IMR-90 (cell line): ENCODE data around the gene ITSN2. TPM values are rescaled to one million over a fixed set of nuclear protein-coding genes. Genes with fewer than 3 reads are reported as not detected.
A peak's percentile ranks its signal among the peaks of the same experiment; 100 is the strongest.

Experiments
- ATAC-seq: fragments of 200-7000 bp; cut with Tn5 transposase; 2 replicates; pipeline ENCODE4 v1.9.1; 2020; ENCODE audit warnings: low read depth, mild to moderate bottlenecking, moderate library complexity
- BruUV-seq: library from RNA; stranded (reverse); fragments of 400-500 nt; replicated peaks from 2 replicates; lab custom pipeline; 2021; lab: Mats Ljungman, UMichigan
- CTCF ChIA-PET: fragments of 300-600 bp; formaldehyde crosslinking; extraction: SDS; loops from one replicate; lab custom pipeline; 2021; ENCODE audit warnings: antibody characterized with exemption; lab: Yijun Ruan, JAX
- POLR2A ChIA-PET: fragments of 300-600 bp; sonication (Branson Sonifier 250); formaldehyde crosslinking; loops from one replicate; lab custom pipeline; 2022; ENCODE audit warnings: antibody characterized with exemption; ENCODE audit not compliant: unreplicated experiment; lab: Charles Lee
- DNase-seq: peaks from one replicate; pipeline ENCODE4 v3.0.0; 2013
- H2AFZ ChIP-seq: replicated peaks from 2 replicates; pipeline ENCODE3; 2013; ENCODE audit warnings: low read length, mild to moderate bottlenecking; ENCODE audit not compliant: poor library complexity
- H2AK5ac ChIP-seq: 2 replicates; pipeline ENCODE4 v1.6.1; 2013; ENCODE audit warnings: low read depth, low read length, inconsistent platforms
- H2AK9ac ChIP-seq: replicated peaks from 2 replicates; pipeline ENCODE3; 2013; ENCODE audit warnings: mild to moderate bottlenecking, low read depth, low read length, moderate library complexity; ENCODE audit not compliant: poor library complexity
- H2BK120ac ChIP-seq: 2 replicates; pipeline ENCODE4 v1.6.1; 2013; ENCODE audit warnings: low read depth, low read length, inconsistent platforms
- H2BK15ac ChIP-seq: 3 replicates; pipeline ENCODE4 v1.6.1; 2013; ENCODE audit warnings: low read depth, low read length, inconsistent platforms
- H2BK20ac ChIP-seq: 2 replicates; pipeline ENCODE4 v1.6.1; 2013; ENCODE audit warnings: low read depth, mild to moderate bottlenecking, inconsistent platforms, low read length, moderate library complexity
- H2BK5ac ChIP-seq: 2 replicates; pipeline ENCODE4 v1.6.1; 2013; ENCODE audit warnings: mild to moderate bottlenecking, low read depth, low read length, inconsistent platforms; ENCODE audit not compliant: poor library complexity, severe bottlenecking
- H3K14ac ChIP-seq: replicated peaks from 2 replicates; pipeline ENCODE4 v1.6.1; 2013; ENCODE audit warnings: low read depth, low read length, inconsistent platforms
- H3K18ac ChIP-seq: 2 replicates; pipeline ENCODE4 v1.6.1; 2013; ENCODE audit warnings: low read depth, low read length, control low read depth
- H3K23ac ChIP-seq: 2 replicates; pipeline ENCODE4 v1.6.1; 2013; ENCODE audit warnings: low read depth, low read length, inconsistent platforms
- H3K27ac ChIP-seq: 2 replicates; pipeline ENCODE4 v1.5.1; 2013; ENCODE audit warnings: mild to moderate bottlenecking, control low read depth, low read length; ENCODE audit not compliant: insufficient read depth
- H3K27me3 ChIP-seq: 2 replicates; pipeline ENCODE4 v1.6.1; 2013; ENCODE audit warnings: low read length; ENCODE audit not compliant: control insufficient read depth, insufficient read depth
- H3K36me3 ChIP-seq: 2 replicates; pipeline ENCODE4 v1.6.1; 2013; ENCODE audit warnings: low read length, mixed read lengths; ENCODE audit not compliant: control insufficient read depth, insufficient read depth
- H3K4ac ChIP-seq: 2 replicates; pipeline ENCODE4 v1.6.1; 2013; ENCODE audit warnings: low read depth, low read length, inconsistent platforms
- H3K4me1 ChIP-seq: 2 replicates; pipeline ENCODE4 v1.6.1; 2013; ENCODE audit warnings: low read length, mixed read lengths; ENCODE audit not compliant: control insufficient read depth, insufficient read depth
- H3K4me2 ChIP-seq: 2 replicates; pipeline ENCODE4 v1.6.1; 2013; ENCODE audit warnings: low read depth, mild to moderate bottlenecking, control low read depth, low read length, moderate library complexity
- H3K4me3 ChIP-seq: 2 replicates; pipeline ENCODE4 v1.5.1; 2013; ENCODE audit warnings: low read depth, mild to moderate bottlenecking, control low read depth, low read length, moderate library complexity; ENCODE audit not compliant: insufficient read depth
- H3K56ac ChIP-seq: 2 replicates; pipeline ENCODE4 v1.6.1; 2013; ENCODE audit warnings: low read length, inconsistent platforms; ENCODE audit not compliant: insufficient read depth; ENCODE audit errors: extremely low read depth
- H3K79me1 ChIP-seq, 2 experiments: 2 replicates each; pipeline ENCODE4 v1.6.1; 2013; ENCODE audit warnings: low read length in 2 of 2, inconsistent platforms in 1 of 2, low read depth in 1 of 2
- H3K9ac ChIP-seq: 2 replicates; pipeline ENCODE4 v1.6.1; 2013; ENCODE audit warnings: low read depth, low read length, control low read depth
- H3K9me1 ChIP-seq: 2 replicates; pipeline ENCODE4 v1.6.1; 2013; ENCODE audit warnings: low read length, inconsistent platforms; ENCODE audit not compliant: insufficient read depth
- H3K9me3 ChIP-seq: 2 replicates; pipeline ENCODE4 v1.6.1; 2013; ENCODE audit warnings: low read length; ENCODE audit not compliant: control insufficient read depth, insufficient read depth
- H4K20me1 ChIP-seq: 2 replicates; pipeline ENCODE4 v1.6.1; 2013; ENCODE audit warnings: low read length, inconsistent platforms; ENCODE audit not compliant: insufficient read depth
- H4K5ac ChIP-seq: 2 replicates; pipeline ENCODE4 v1.6.1; 2013; ENCODE audit warnings: mild to moderate bottlenecking, low read depth, low read length, control low read depth
- H4K8ac ChIP-seq, 2 experiments: 2 replicates each; pipeline ENCODE4 v1.6.1; 2013; ENCODE audit warnings: low read depth in 2 of 2, low read length in 2 of 2, control low read depth in 1 of 2, inconsistent platforms in 1 of 2
- H4K91ac ChIP-seq: 2 replicates; pipeline ENCODE4 v1.6.1; 2013; ENCODE audit warnings: low read depth, low read length, inconsistent platforms; ENCODE audit not compliant: insufficient read depth
- BHLHE40 ChIP-seq: fragments of 150-350 bp; IDR thresholded peaks from 2 replicates; pipeline ENCODE4 v1.6.1; 2016; ENCODE audit warnings: mild to moderate bottlenecking, low read depth, low read length
- CEBPB ChIP-seq: IDR thresholded peaks from 2 replicates; pipeline ENCODE4 v1.6.1; 2012; ENCODE audit warnings: low read depth, low read length, improper control_type of control experiment
- FOS ChIP-seq: fragments of 150-350 bp; IDR thresholded peaks from 2 replicates; pipeline ENCODE4 v1.6.1; 2016; ENCODE audit warnings: low read depth, low read length
- POLR2A ChIP-seq: IDR thresholded peaks from 2 replicates; pipeline ENCODE4 v1.6.1; 2012; ENCODE audit warnings: mild to moderate bottlenecking, low read depth, low read length
- RFX5 ChIP-seq: IDR thresholded peaks from 2 replicates; pipeline ENCODE4 v1.8.0; 2012; ENCODE audit warnings: low read depth, mild to moderate bottlenecking, low read length, moderate library complexity
- SMC3 ChIP-seq: fragments of 150-350 bp; IDR thresholded peaks from 2 replicates; pipeline ENCODE4 v1.6.1; 2016; ENCODE audit warnings: low read depth, mild to moderate bottlenecking, antibody characterized with exemption, low read length, moderate library complexity
- WGBS, 2 experiments: methylation state at CpG; one replicate each; pipeline versions ENCODE4 v1.1.5 to v1.1.7; 2013; ENCODE audit warnings: missing lambda C conversion rate in 2 of 2; ENCODE audit not compliant: insufficient read length in 1 of 2; ENCODE audit errors: extremely low coverage in 2 of 2; 5-methylcytosine and 5-hydroxymethylcytosine counted together
- dilution Hi-C: fragments of 300-500 bp; cut with HindIII; formaldehyde crosslinking; loops from one replicate; pipeline ENCODE4 v1.14.3; 2018; ENCODE audit warnings: low sequenced_read_pairs; ENCODE audit not compliant: unreplicated experiment
- in situ Hi-C: fragments of 300-500 bp; cut with MboI; formaldehyde crosslinking; loops from 3 replicates; pipeline ENCODE4 v1.14.3; 2019; ENCODE audit warnings: low sequenced_read_pairs, inconsistent platforms, mixed read lengths
- intact Hi-C: fragments of 100-400 bp; cut with micrococcal nuclease; formaldehyde crosslinking; loops from 2 replicates; pipeline ENCODE4 v1.10.0; 2022
- polyA plus RNA-seq, 3 experiments: library from polyadenylated mRNA; depleted of rRNA; stranded (reverse); fragments of >200 nt; gene quantifications; 2 replicates each; pipeline ENCODE4 v1.2.3, GENCODE V29; 2012; ENCODE audit warnings: low replicate concordance in 1 of 3
- total RNA-seq: library from RNA; depleted of rRNA; stranded (reverse); fragments of >200 nt; gene quantifications from 2 replicates; pipeline ENCODE4 v1.2.3, GENCODE V29; 2012
- TF ChIP-seq, protein P1 (sequence below): conservative IDR thresholded peaks from 2 replicates; pipeline ENCODE4 v1.5.1; 2012; ENCODE audit warnings: mild to moderate bottlenecking, low read depth, low read length, improper control_type of control experiment
- TF ChIP-seq, protein P2 (sequence below): fragments of 150-350 bp; IDR thresholded peaks from 2 replicates; pipeline ENCODE4 v1.6.1; 2017; ENCODE audit warnings: mild to moderate bottlenecking, antibody characterized with exemption, low read length, low read depth

ITSN2 gene
- total and polyA plus RNA-seq, 2 of the 4 experiments (the other 2 are of a cell fraction): 10.7 to 17.2 TPM

DNA sequence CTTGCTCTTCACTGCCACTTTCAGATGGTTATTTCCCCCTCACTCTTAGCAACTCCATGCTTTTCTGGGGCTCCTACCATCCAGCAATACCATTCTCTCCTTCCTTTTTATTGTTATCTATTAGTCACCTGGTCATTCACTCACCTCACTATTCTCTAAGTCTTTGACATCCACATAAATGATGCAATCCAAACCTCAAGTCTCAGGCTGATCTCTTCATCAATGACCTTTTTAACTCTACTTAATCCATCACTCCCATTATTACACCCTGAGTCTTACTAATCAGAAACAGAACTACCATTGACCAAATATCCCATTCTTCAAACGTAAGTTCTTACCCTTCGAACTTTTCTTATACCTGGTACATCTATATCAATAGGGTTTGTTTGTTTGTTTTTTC is 79.7 kb downstream of the ITSN2 start:
- H2BK20ac ChIP-seq: no peak overlapping the region
- ATAC-seq (no peak), DNase-seq (no peak)
- no peak overlapping the region for H4K91ac ChIP-seq
- H4K5ac ChIP-seq: no peak overlapping the region
- H3K79me1 ChIP-seq: peaks cover 0 to 3% of the 10 kb centered on the region in 2 experiments; a peak in 1 of 4 replicates
- dilution Hi-C loops (no loop called here), intact Hi-C loops (no loop called here), in situ Hi-C loops (no loop called here)
- peaks cover 5% of the 10 kb centered on the region for H3K36me3 ChIP-seq
- TF ChIP-seq, protein P1, sequence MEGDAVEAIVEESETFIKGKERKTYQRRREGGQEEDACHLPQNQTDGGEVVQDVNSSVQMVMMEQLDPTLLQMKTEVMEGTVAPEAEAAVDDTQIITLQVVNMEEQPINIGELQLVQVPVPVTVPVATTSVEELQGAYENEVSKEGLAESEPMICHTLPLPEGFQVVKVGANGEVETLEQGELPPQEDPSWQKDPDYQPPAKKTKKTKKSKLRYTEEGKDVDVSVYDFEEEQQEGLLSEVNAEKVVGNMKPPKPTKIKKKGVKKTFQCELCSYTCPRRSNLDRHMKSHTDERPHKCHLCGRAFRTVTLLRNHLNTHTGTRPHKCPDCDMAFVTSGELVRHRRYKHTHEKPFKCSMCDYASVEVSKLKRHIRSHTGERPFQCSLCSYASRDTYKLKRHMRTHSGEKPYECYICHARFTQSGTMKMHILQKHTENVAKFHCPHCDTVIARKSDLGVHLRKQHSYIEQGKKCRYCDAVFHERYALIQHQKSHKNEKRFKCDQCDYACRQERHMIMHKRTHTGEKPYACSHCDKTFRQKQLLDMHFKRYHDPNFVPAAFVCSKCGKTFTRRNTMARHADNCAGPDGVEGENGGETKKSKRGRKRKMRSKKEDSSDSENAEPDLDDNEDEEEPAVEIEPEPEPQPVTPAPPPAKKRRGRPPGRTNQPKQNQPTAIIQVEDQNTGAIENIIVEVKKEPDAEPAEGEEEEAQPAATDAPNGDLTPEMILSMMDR: no peak
- TF ChIP-seq BHLHE40 (no peak), CEBPB (peak; percentile 44; the same call in 1 of the 2 replicates), POLR2A (no peak), RFX5 (no peak), FOS (no peak), SMC3 (no peak)
- TF ChIP-seq, protein P2, sequence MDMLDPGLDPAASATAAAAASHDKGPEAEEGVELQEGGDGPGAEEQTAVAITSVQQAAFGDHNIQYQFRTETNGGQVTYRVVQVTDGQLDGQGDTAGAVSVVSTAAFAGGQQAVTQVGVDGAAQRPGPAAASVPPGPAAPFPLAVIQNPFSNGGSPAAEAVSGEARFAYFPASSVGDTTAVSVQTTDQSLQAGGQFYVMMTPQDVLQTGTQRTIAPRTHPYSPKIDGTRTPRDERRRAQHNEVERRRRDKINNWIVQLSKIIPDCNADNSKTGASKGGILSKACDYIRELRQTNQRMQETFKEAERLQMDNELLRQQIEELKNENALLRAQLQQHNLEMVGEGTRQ: no peak
- no peak overlapping the region for H4K8ac ChIP-seq
- CTCF ChIA-PET: interaction anchor here (0.6 to 0.7 kb wide), 2 partner anchors 9 to 14 kb away, joined by 3 to 4 read pairs; no protein-coding TSS in a partner anchor
- WGBS, 2 experiments: no CpG with 5 or more reads among the region's 2 CpGs
- no peak overlapping the region for H3K14ac ChIP-seq
- no peak overlapping the region for H2AK5ac ChIP-seq
- POLR2A ChIA-PET: no interaction called here
- H2BK120ac ChIP-seq: no peak overlapping the region
- H3K56ac ChIP-seq: no peak overlapping the region
- 0 out of 2 replicates have a peak, but pooled peaks cover 2% of the 10 kb centered on the region for H3K9me1 ChIP-seq
- no peak overlapping the region for H3K4me3 ChIP-seq
- no TSS peak for BruUV-seq
- no peak overlapping the region for H3K9ac ChIP-seq
- no peak overlapping the region for H3K27ac ChIP-seq
- no peak overlapping the region for H3K4me2 ChIP-seq
- H2BK15ac ChIP-seq: no peak overlapping the region
- no peak overlapping the region for H3K23ac ChIP-seq
- no peaks in the 10 kb centered on the region for H3K9me3 ChIP-seq
- no peak overlapping the region for H3K18ac ChIP-seq
- H2AK9ac ChIP-seq: no peak overlapping the region
- H2AFZ ChIP-seq: no peak overlapping the region
- H2BK5ac ChIP-seq: no peak overlapping the region
- no peaks in the 10 kb centered on the region; the same call in 1 of the 2 replicates for H3K4me1 ChIP-seq
- no peak overlapping the region for H3K4ac ChIP-seq
- H3K27me3 ChIP-seq: no peaks in the 10 kb centered on the region
- no peaks in the 10 kb centered on the region for H4K20me1 ChIP-seq
